GM19452 (cell line): ENCODE results near the gene EDEM3.
"Not testable (repeated sequence)": the region's sequence is repeated elsewhere in the genome, so short reads cannot be mapped to it uniquely, and the experiment has no call there.

Experiments
- ATAC-seq: cut with Tn5 transposase; IDR thresholded peaks from one replicate; pipeline ENCODE4 v1.9.1; 2021; ENCODE audit not compliant: unreplicated experiment

EDEM3 gene, protein sequence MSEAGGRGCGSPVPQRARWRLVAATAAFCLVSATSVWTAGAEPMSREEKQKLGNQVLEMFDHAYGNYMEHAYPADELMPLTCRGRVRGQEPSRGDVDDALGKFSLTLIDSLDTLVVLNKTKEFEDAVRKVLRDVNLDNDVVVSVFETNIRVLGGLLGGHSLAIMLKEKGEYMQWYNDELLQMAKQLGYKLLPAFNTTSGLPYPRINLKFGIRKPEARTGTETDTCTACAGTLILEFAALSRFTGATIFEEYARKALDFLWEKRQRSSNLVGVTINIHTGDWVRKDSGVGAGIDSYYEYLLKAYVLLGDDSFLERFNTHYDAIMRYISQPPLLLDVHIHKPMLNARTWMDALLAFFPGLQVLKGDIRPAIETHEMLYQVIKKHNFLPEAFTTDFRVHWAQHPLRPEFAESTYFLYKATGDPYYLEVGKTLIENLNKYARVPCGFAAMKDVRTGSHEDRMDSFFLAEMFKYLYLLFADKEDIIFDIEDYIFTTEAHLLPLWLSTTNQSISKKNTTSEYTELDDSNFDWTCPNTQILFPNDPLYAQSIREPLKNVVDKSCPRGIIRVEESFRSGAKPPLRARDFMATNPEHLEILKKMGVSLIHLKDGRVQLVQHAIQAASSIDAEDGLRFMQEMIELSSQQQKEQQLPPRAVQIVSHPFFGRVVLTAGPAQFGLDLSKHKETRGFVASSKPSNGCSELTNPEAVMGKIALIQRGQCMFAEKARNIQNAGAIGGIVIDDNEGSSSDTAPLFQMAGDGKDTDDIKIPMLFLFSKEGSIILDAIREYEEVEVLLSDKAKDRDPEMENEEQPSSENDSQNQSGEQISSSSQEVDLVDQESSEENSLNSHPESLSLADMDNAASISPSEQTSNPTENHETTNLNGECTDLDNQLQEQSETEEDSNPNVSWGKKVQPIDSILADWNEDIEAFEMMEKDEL

DNA sequence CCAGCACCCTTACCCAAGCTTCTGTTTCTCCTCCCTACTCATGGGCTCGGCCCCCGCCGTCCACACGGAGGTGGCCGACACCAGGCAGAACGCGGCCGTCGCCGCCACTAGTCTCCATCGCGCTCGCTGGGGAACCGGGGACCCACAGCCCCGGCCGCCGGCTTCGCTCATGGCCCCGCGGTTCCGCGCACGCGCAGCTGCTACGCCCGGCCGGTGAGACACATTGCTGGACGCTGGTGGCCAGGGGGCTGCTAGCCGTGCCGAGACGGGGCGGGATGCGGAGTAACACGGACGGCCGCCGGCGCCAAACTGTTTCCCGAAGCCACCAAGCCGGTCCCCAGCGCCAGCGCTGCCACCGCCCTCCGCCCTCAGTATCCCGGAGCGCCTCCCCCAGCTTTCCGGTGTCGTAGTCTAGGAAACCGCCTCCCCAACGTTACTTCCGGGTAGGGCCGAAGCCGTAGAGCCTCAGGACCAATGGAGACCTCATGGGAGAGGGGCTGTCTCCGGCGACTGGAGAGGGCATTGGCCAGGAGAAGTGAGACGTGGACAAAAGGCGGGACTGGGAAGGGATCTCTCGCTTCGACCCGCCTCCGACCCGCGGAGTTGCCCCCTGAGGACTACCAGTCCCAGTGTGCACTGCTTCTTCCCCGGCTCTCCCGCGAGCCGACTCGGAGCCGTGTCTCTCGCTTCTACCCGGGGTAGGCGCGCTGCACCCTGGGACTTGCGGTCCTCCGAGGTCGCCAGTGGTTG, at the start of gene EDEM3:
EDEM3 (minus strand) TSS at position 383 of the 750 bp plus-strand sequence; CDS start at position 171, 212 bp downstream.
- ATAC-seq = peak; percentile 92

DNA sequence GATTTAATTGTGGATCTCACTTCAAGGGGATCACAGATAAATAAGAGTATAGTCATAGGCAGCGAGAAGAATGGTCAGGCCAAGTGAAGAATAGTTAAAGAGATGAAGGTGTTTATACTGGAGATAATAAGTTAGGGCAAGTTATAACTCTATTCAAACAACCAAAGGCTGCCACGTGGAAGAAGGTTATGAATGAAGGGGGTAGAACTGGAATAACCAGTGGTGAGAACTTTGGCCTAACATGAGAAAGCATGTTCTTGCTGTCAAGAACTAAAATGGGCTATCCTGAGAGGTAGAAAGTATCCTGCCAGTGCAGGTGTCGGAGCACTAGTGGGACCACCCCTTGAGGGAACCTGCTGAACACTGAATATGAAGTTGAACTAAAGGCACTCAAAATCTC, 49.6 kb upstream of the EDEM3 start:
- no peak for ATAC-seq

DNA sequence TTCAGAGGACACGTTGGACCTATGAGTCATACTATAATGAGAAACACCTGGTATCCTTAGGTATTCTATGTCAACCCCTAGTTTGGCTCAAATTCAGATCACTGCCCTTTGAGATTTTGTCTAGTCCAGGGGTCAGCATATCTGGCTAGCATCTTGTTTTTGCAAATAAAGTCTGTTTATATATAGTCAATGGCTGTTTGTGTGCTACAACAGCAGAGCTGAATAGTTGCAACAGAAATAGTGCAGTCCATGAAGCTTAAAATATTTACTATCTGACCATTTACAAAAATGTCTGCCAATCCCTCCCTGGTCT, 48.5 kb upstream of the EDEM3 start:
- no peak for ATAC-seq

DNA sequence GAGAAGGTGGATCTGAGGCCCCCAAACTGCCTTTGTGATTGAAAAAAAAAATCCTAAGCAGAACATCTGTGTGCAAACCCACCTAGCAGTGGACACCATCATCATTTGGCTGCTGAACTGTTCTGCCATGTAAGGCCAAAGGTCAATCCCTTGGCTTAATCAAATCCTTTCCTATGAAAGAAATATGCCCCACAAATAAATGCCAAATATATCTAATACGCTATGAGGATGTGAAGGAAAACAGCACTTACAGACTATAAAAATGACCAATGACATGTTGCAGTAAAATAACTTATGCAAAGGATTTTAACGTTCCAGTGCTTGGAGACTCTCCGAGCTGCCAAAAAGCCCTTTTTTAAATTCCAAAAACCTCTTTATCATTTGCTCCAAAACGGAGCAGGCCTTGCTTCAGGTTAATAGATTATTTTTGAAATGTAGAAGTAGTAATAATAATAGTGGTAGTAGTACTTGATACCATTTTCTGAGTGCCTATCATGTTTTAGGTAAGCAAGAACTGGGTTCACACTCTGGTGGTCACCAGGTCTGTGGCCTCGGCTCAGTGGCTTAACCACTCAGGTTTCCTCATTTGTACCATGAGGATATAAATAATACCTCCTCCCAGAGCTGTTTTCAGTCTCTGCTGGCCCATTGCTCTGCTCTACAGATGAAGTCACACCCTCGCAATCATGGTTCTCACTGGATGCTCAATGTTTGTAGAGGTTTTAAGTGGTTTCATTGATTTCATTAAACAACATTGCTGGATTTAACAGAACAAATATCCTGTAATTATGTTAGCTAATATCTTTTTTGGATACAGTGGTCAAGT, 47.9 kb upstream of the EDEM3 start:
- ATAC-seq = no peak

DNA sequence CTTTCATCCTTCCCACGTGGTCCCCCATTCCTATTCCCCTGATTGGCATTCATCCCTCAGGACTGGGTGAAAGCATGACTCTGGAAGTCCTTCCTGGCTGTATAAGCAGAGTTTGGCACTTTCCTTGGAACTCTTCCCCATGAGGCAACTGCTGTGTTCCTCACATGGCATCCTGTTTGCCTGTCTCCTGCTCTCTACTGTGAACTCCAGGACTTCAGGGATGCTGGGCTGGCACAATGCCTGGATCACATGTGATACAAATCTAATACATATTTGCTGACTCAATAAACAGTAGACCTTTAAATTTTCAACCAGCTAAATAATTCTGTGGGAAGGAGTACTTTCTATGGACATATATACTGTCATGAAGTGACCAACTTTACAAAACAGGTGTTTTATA, 46.8 kb upstream of the EDEM3 start:
- ATAC-seq = no peak

DNA sequence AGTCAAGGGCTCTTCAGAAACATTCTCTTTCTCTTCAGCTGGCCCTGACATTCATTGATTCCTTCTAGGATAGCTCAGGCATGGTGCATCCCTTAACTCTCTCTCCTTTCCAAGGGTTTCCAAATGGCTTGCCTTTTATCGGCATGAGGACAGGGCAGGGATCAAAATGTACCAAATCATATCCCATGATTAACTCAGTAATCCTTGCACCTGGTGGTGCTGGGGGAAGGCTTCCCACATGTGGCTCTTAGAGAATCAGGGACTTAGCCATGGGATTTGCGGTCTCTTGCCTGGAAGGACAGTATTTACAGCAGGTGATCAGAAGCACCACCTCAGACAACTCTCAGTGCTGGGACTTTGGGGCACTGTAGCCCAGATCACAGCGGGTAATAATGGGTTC, 46.2 kb upstream of the EDEM3 start:
- ATAC-seq = no peak

DNA sequence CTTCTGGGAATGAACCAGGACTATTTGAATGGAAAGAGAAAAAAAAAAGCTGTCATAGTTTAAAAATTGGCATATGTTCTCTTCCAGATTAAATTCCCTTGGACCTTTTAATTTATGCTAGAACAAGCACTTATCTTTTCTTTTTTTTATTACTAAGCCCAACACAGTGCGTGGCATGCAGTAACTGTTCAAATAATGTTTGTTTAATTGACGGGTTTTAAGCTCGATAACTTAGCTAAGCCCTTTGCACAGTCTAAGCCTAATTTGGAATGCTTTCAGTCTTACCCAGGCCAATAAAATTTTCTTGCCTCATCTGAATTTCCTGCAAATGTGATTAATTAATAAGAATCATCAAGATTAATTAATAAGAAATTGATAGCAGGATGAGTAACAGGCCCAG, 39.3 kb upstream of the EDEM3 start:
- no peak for ATAC-seq

DNA sequence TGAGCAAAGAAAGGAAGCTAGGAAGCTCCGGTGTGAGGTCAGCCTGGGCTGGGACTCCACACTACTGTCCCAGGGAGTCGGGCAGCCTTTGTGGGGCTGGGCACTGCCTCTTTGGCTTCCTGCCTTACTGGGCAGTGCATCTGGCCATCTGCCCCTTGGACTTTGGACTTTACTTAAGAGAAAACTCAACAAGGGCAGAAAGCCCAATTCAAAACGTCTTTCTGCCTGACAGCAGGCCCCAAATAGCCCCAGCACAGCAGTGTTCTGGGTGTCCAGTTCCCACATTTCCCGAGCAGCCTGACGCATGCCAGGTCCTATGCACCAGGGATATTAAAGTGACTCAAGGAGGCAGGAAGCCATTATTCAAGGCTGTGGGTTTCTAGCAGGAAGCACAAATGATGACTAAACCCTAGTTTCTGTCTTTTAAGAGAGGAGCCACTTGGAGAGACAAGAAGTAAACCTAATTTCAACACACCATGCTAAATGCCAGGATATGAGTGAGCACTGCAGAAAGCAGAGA, 37.9 kb upstream of the EDEM3 start:
- peak; percentile 56 for ATAC-seq

DNA sequence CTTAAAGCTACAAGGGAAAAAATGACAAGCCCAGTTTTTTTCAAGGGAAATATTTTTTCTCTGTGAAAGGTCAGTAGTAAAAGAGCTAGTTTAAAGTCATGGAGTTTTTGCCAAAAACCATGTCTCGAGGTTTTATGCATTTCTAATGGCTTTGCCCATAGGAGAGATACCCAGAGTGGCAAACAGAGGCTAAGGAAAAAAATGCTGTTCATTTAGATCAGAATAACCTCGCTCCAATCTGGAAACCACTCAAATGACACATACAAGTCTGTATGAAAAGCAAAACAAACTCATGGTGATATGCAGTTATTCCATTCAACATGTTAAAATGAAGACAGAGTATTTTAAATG, 36.9 kb upstream of the EDEM3 start:
- no peak for ATAC-seq

DNA sequence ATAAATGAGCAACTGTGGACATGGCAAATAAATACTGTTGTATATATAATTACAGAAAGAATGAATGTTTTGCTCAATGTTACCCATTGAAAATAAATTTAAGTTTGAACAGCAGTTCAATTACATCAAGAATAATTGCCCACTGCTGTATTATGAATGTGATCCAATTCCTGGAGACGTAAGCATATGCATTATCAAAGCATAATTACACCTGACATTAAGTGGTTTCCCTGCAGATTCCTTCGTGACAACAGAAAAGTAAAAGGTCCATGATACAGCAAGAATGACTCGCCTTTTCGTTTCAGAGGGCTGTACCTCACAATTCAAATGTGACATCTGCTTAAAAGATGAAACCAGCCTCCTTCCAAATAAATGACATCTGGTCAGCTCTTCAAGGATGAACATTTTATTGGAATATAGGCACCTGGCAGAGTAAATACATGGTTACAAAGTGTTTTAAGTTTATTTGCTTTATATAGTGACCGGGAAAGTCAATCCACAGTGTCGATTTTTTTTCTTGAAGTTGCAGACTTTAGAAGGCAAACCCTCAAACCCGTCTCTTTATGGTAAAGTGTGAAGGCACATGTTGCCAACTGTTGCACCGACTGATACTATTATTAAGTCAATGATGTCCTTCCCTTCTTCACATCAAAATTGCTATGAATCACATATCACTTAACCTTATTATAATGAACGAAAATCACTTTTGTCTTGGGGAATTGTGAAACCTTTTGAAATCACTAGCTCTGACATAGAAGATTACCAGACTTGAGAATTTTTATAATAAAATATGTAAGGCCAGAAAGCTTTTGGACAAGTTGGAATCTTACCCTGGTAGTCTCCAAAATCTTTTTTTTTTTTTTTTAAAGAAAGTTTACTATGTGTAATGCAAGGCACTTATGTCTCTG, 36.2 kb upstream of the EDEM3 start:
- no peak for ATAC-seq

DNA sequence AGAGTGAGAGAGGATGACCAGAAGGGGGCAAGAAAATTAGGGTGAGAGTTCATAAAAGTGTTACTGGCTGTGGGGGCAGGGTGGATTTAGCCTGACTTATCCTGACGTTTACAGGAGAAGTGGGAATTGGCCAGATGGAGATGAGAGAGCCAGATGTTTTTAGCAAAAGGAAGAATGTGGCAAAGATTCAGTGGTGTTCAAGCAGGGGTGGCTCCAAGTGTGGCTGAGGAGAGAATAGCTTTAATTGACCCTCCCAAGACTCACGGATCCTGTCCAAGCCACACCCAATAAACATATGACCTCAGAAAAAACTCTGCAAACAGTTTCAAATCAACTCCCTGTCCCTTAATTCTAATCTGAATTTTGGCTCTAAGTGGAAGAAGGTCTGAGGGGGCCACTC, 35.2 kb upstream of the EDEM3 start:
- no peak for ATAC-seq

DNA sequence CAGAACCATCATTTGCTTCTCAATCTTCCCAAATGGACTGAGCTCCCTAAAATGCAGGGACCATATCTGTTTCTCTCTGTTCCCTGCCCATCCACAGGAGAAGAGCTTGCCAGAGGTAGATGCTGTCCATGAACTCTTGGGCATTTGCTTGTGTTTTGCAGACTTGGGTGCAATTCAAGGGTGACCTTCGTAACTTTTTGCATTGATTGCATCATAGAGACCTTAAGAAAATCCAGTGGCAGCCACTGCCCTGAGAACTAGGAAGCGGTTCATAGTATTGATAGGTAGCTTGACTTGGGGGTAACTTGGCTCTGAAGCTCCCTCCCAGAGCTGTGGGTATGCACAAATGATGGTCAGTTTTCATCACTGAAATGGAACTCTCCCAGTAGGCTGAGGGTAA, 34.3 kb upstream of the EDEM3 start:
- no peak for ATAC-seq

DNA sequence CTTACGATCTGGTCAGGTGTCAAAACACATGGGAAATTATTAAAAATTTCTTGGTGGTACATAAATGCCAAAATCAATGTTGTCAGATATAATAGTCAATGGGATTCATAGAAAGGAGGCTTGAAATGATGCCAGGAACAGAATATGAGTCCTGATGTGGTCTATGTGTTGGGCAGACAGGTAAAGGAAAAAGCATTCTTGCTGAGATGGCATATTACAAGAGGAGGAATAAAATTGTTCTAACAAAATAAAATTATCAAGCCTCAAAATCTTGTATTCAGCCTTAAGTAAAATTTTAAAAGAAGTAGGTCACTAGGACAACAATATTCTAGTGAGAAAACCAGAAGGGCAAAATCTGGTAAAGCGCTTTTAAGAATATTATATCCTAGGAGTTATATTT, 30.9 kb upstream of the EDEM3 start:
- no peak for ATAC-seq

DNA sequence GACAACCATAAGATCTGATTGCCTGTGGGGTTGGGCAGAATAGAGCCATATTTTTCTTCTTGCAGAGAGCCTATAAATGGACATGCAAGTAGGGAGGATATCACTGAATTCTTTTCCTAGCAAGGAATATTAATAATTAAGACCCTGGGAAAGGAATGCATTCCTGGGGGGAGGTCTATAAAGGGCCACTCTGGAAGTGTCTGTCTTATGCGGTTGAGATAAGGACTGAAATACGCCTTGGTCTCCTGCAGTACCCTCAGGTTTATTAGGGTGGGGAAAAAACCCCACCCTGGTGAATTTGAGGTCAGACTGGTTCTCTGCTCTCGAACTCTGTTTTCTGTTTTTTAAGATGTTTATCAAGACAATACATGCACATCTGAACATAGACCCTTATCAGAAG, 29.1 kb upstream of the EDEM3 start:
- ATAC-seq = not testable (repeated sequence)

DNA sequence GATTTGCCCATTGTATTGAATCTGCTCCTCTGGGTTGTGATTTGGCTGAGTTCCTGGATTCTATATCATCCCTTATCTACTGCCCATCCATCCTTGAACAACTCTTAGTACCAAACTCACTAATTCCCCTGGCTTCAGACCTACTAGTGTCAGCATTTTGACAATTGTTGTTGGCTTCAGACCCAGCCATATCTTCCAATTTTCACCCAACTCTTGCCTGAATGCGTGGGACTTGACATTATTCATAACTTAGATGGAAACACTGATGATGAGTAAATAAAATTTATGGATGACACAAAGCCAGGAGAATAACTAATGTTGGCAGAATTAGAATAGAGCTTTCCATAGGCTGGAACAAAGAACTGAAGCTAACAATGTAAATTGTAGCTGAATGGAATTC, 27.3 kb upstream of the EDEM3 start:
- ATAC-seq = no peak

DNA sequence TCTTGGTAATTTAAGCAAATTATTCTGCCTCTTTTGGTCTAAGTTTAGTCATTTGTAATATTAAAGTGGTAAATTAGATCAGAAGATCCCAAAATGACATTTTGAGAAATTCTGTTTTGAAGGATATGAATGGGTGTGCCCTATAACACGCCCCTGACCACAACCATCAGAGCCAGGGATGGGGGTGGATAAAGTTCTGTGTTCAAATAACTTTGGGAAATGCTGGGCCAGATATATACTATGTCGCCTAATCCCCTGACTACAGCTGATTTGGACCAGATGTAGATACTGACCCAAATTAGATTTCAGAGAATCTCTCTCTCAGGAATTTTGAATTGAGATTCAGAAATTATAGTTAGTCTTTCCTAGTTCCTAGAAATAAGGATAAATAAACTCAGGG, 21.2 kb upstream of the EDEM3 start:
- ATAC-seq = no peak

DNA sequence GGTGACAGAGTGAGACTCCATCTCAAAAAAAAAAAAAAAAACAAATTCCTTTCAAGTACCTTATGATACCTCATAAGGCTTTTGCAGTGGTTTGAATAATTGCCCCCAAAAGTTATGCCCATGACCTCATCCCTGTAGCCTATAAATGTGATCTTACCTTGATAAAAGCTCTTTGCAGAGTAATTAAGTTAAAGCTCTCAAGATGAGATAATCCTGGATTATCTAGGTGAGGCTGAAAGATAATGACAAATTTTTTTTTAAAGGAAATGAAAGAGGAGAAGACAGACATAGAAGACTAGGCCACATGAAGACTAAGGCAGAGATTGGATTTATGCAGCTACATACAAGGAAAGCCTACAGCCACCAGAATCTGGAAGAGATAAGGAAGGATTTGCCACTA, 20.7 kb upstream of the EDEM3 start:
- no peak for ATAC-seq

DNA sequence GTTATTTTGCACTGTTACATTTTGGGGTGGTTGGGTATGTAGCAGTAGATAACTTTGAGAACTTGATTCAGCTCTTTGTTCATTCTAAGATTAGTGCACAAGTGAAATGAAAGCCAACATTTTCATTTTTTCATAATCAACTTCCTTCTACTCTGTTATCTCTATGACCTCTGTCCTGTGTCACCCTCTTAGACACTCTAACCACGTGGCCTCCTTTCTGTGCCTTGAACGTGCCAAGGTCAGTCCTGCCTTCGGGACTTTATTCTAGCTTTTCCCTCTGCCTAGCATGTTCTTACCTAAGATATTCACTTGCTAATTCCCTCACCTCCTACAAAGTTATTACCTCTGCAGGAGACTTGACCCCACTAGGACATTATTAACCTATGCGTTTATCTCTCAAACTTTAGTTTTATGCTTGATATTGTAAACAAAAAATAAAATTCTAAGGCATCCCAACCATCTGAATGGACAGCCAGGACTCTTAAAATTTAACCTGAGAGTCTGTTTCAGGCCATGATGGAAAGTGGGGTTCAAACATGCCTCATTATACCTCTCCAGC, 19.2 kb upstream of the EDEM3 start:
- ATAC-seq = no peak

DNA sequence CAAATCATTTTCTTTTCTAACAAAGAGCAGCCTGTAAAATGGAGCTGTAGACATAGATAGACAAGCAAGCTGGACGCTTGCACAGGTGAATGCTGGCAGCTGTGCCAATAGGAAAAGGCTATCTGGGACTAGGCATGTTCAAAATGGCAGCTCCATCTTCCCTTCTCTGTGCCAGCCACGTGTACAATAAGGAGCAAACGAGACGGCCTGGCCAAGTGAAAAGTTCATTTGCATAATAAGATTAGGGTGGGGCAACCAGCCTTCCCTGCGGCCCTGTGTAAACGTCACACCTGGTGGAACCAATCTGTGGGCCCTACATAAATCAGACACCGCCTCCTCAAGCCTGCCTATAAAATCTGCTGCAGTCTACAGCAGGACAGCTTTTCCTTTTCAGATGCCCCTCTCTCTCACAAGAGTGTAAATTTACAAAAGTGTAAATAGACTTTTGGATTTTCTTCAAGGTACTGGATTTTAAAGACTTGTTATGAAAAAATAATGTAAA, 16.6 kb upstream of the EDEM3 start:
- no peak for ATAC-seq
